Skeletal muscle tissue (tissue), 4 donors: Measurements from ENCODE around the gene FAM219B. TPM values are rescaled to one million over a fixed set of nuclear protein-coding genes. Genes with fewer than 3 reads are reported as not detected.
A peak's percentile ranks its signal among the peaks of the same experiment; 100 is the strongest.
"Not testable (repeated sequence)": the region's sequence is repeated elsewhere in the genome, so short reads cannot be mapped to it uniquely, and the experiment has no call there.

Experiments used
- H3K27ac ChIP-seq: one replicate; pipeline ENCODE4 v1.7.0; 2013; ENCODE audit warnings: mild to moderate bottlenecking, low read depth, low read length, inconsistent platforms
- H3K27me3 ChIP-seq, 3 donors: one replicate each; pipeline ENCODE4 v1.7.0; 2013; ENCODE audit warnings: low read length in 3 of 3; ENCODE audit not compliant: control insufficient read depth in 3 of 3, insufficient read depth in 3 of 3
- H3K36me3 ChIP-seq, 3 donors: one replicate each; pipeline ENCODE4 v1.7.0; 2013; ENCODE audit warnings: low read length in 3 of 3; ENCODE audit not compliant: control insufficient read depth in 3 of 3, insufficient read depth in 3 of 3
- H3K4me1 ChIP-seq, 3 donors: one replicate each; pipeline ENCODE4 v1.7.0; 2013; ENCODE audit warnings: low read length in 3 of 3, mild to moderate bottlenecking in 3 of 3; ENCODE audit not compliant: control insufficient read depth in 3 of 3, insufficient read depth in 3 of 3
- H3K4me3 ChIP-seq, 3 donors: one replicate each; pipeline ENCODE4 v1.7.0; 2013; ENCODE audit warnings: low read length in 3 of 3
- H3K9ac ChIP-seq, 3 donors: one replicate each; pipeline ENCODE4 v1.7.0; 2013; ENCODE audit warnings: low read length in 3 of 3, mild to moderate bottlenecking in 3 of 3, moderate library complexity in 2 of 3, low read depth in 1 of 3
- H3K9me3 ChIP-seq, 3 donors: one replicate each; pipeline ENCODE4 v1.7.0; 2013; ENCODE audit warnings: low read length in 3 of 3; ENCODE audit not compliant: control insufficient read depth in 3 of 3
- total RNA-seq: library from RNA; depleted of rRNA; stranded (reverse); fragments of >200 nt; gene quantifications from one replicate; pipeline ENCODE4 v1.2.3, GENCODE V29; 2014
- donor health status: Osteomylitis.

The FAM219B gene
- total RNA-seq, 1 donor from 2014 or later, result 33.4 TPM

GRCh38 chr15:74906067-74906449, 593 bp downstream of the FAM219B start:
- H3K27me3 ChIP-seq, result no peaks in the 10 kb centered on the region

GRCh38 chr15:74904190-74904805, 2.4 kb downstream of the FAM219B start:
- no peak overlapping the region for H3K27ac ChIP-seq
- H3K4me3 ChIP-seq, result no peak overlapping the region
- peaks cover 26 to 34% (median 26%) of the 10 kb centered on the region in 3 donors for H3K4me1 ChIP-seq
- no peaks in the 10 kb centered on the region for H3K9me3 ChIP-seq
- H3K27me3 ChIP-seq, result no peaks in the 10 kb centered on the region
- H3K36me3 ChIP-seq, result peaks cover 42 to 45% (median 43%) of the 10 kb centered on the region in 3 donors
- H3K9ac ChIP-seq, result peak overlapping the region in 1 of 3 donors; percentile 40

More at GRCh38 chr15:74906067-74906449, 593 bp downstream of the FAM219B start:
- Histone ChIP-seq H3K27ac (peak overlapping the region; percentile 94), H3K4me3 (peak overlapping the region; percentile 92 to 98 (median 94)), H3K36me3 (peaks cover 30 to 33% (median 33%) of the 10 kb centered on the region in 3 donors), H3K4me1 (peaks cover 25 to 34% (median 28%) of the 10 kb centered on the region in 3 donors), H3K9me3 (no peaks in the 10 kb centered on the region), H3K9ac (peak overlapping the region; percentile 91 to 99 (median 97))

GRCh38 chr15:74903676-74904075, 3.0 kb downstream of the FAM219B start:
- no peak overlapping the region for H3K4me3 ChIP-seq
- H3K27me3 ChIP-seq, result no peaks in the 10 kb centered on the region
- no peak overlapping the region for H3K27ac ChIP-seq
- no peak overlapping the region for H3K9ac ChIP-seq
- H3K9me3 ChIP-seq, result no peaks in the 10 kb centered on the region
- H3K4me1 ChIP-seq, result peaks cover 26 to 34% (median 26%) of the 10 kb centered on the region in 3 donors
- H3K36me3 ChIP-seq, result peaks cover 46 to 51% (median 48%) of the 10 kb centered on the region in 3 donors

- Histone ChIP-seq H3K9me3 (no peaks in the 10 kb centered on the region), H3K36me3 (peaks cover 52 to 59% (median 53%) of the 10 kb centered on the region in 3 donors), H3K4me1 (peaks cover 24 to 32% (median 25%) of the 10 kb centered on the region in 3 donors), H3K27me3 (no peaks in the 10 kb centered on the region), H3K9ac (peak overlapping the region in 1 of 3 donors; percentile 8), H3K4me3 (no peak overlapping the region), H3K27ac (no peak overlapping the region)
Measured at GRCh38 chr15:74902295-74903075, 4.2 kb downstream of the FAM219B start.

GRCh38 chr15:74901612-74902063, 5.0 kb downstream of the FAM219B start:
- Histone ChIP-seq H3K9me3 (no peaks in the 10 kb centered on the region), H3K4me3 (no peak overlapping the region), H3K4me1 (peaks cover 19 to 25% (median 20%) of the 10 kb centered on the region in 3 donors), H3K9ac (peak overlapping the region in 1 of 3 donors; percentile 17), H3K27ac (no peak overlapping the region), H3K36me3 (peaks cover 60 to 68% (median 61%) of the 10 kb centered on the region in 3 donors), H3K27me3 (no peaks in the 10 kb centered on the region)

GRCh38 chr15:74897300-74897701, 9.3 kb downstream of the FAM219B start:
- H3K4me1 ChIP-seq, result peaks cover 8 to 13% (median 10%) of the 10 kb centered on the region in 3 donors
- no peak overlapping the region for H3K27ac ChIP-seq
- H3K27me3 ChIP-seq, result no peaks in the 10 kb centered on the region
- peaks cover 61 to 67% (median 63%) of the 10 kb centered on the region in 3 donors for H3K36me3 ChIP-seq
- H3K4me3 ChIP-seq, result no peak overlapping the region
- no peaks in the 10 kb centered on the region for H3K9me3 ChIP-seq
- H3K9ac ChIP-seq, result no peak overlapping the region

- Histone ChIP-seq H3K4me3 (no peak overlapping the region), H3K27ac (no peak overlapping the region), H3K27me3 (no peaks in the 10 kb centered on the region), H3K4me1 (peaks cover 9 to 21% (median 16%) of the 10 kb centered on the region in 3 donors), H3K9me3 (no peaks in the 10 kb centered on the region), H3K36me3 (peaks cover 60 to 64% (median 61%) of the 10 kb centered on the region in 3 donors), H3K9ac (no peak overlapping the region)
Measured at GRCh38 chr15:74896316-74896715, 10.3 kb downstream of the FAM219B start.

- H3K9ac ChIP-seq, result no peak overlapping the region
Measured at GRCh38 chr15:74895830-74896229, 10.8 kb downstream of the FAM219B start.

GRCh38 chr15:74894383-74894782, 12.3 kb downstream of the FAM219B start:
- H3K4me1 ChIP-seq, result peaks cover 20 to 35% (median 30%) of the 10 kb centered on the region in 3 donors
- not testable (repeated sequence) for H3K27ac ChIP-seq
- H3K36me3 ChIP-seq, result peaks cover 47 to 52% (median 50%) of the 10 kb centered on the region in 3 donors

More at GRCh38 chr15:74895830-74896229, 10.8 kb downstream of the FAM219B start:
- no peaks in the 10 kb centered on the region for H3K27me3 ChIP-seq
- no peak overlapping the region for H3K4me3 ChIP-seq
- H3K27ac ChIP-seq, result no peak overlapping the region
- peaks cover 58 to 62% (median 60%) of the 10 kb centered on the region in 3 donors for H3K36me3 ChIP-seq
- H3K4me1 ChIP-seq, result peaks cover 11 to 24% (median 19%) of the 10 kb centered on the region in 3 donors
- H3K9me3 ChIP-seq, result no peaks in the 10 kb centered on the region

More at GRCh38 chr15:74894383-74894782, 12.3 kb downstream of the FAM219B start:
- not testable (repeated sequence) for H3K4me3 ChIP-seq, H3K27me3 ChIP-seq, H3K9me3 ChIP-seq, H3K9ac ChIP-seq
